K562 (cell line): ENCODE results near the gene SRPK2.

ENCODE experiments used
- ARID3A ChIP-seq: IDR thresholded peaks from 2 replicates; pipeline ENCODE4 v1.6.1; 2012; ENCODE audit warnings: low read depth, low read length, improper control_type of control experiment, borderline replicate concordance
- ARID3B ChIP-seq: fragments of 250-450 bp; sonication (Bioruptor Pico); IDR thresholded peaks from 2 replicates; pipeline ENCODE4 v1.4.0; 2020; ENCODE audit warnings: borderline replicate concordance
- BRF1 ChIP-seq: IDR thresholded peaks from 3 replicates; pipeline ENCODE4 v1.6.1; 2011; ENCODE audit warnings: borderline replicate concordance, mild to moderate bottlenecking; ENCODE audit not compliant: insufficient read length; ENCODE audit errors: extremely low read depth
- CTCF ChIP-seq, 3 experiments: IDR thresholded peaks in 2 of 3; conservative IDR thresholded peaks in 1 of 3; 2 replicates each; pipeline ENCODE4 v1.5.1; 2011 to 2012; ENCODE audit warnings: low read length in 3 of 3, mild to moderate bottlenecking in 3 of 3, control low read depth in 2 of 3, improper control_type of control experiment in 1 of 3, inconsistent platforms in 1 of 3, low read depth in 1 of 3, mixed read lengths in 1 of 3, moderate library complexity in 1 of 3; ENCODE audit not compliant: insufficient read depth in 2 of 3
- GATA2 ChIP-seq: sonication (generic); formaldehyde crosslinking; IDR thresholded peaks from 2 replicates; pipeline ENCODE4 v1.4.0; 2020; ENCODE audit warnings: mild to moderate bottlenecking, missing genetic modification reagents
- HNRNPL ChIP-seq: fragments of 200-400 bp; formaldehyde crosslinking; IDR thresholded peaks from 2 replicates; pipeline ENCODE4 v1.6.1; 2017; ENCODE audit warnings: low read depth, mild to moderate bottlenecking, low read length
- JUN ChIP-seq, 2 experiments: sonication (generic) in 1 of 2; formaldehyde crosslinking in 1 of 2; IDR thresholded peaks; 2 replicates each; pipeline versions ENCODE4 v1.6.1 to v1.8.0; 2012 to 2022; ENCODE audit warnings: borderline replicate concordance in 2 of 2, mild to moderate bottlenecking in 2 of 2, improper control_type of control experiment in 1 of 2, low read depth in 1 of 2, low read length in 1 of 2, missing genetic modification reagents in 1 of 2
- NCOA2 ChIP-seq, 2 experiments: fragments of 450-650 bp; IDR thresholded peaks; 2 replicates each; pipeline ENCODE4 v1.6.1; 2018; ENCODE audit warnings: mild to moderate bottlenecking in 2 of 2, moderate library complexity in 1 of 2; ENCODE audit not compliant: partially characterized antibody in 2 of 2
- TAF1 ChIP-seq: IDR thresholded peaks from 2 replicates; pipeline ENCODE4 v1.6.1; 2011; ENCODE audit warnings: mild to moderate bottlenecking, low read length, moderate library complexity; ENCODE audit not compliant: insufficient read depth, control insufficient read depth, severe bottlenecking; ENCODE audit errors: extremely low read depth
- TCF15 ChIP-seq: fragments of 250-450 bp; sonication (Bioruptor Pico); IDR thresholded peaks from 2 replicates; pipeline ENCODE4 v1.8.0; 2022; ENCODE audit warnings: moderate library complexity, mild to moderate bottlenecking, inconsistent platforms
- ZNF174 ChIP-seq: fragments of 250-450 bp; sonication (Bioruptor Pico); IDR thresholded peaks from 2 replicates; pipeline ENCODE4 v1.4.0; 2020; ENCODE audit warnings: mild to moderate bottlenecking

- TF ChIP-seq JUN (IDR thresholded peaks at IDR 0.05; ENCODE audit: borderline replicate concordance, low read depth, low read length) (no peak), JUN (CRISPR knock-in tag; IDR thresholded peaks at IDR 0.05; ENCODE audit: borderline replicate concordance) (no peak), BRF1 (no peak), CTCF (IDR thresholded peaks at IDR 0.05 in 2 of 3, conservative IDR thresholded peaks at IDR 0.05 in 1 of 3; ENCODE audit: insufficient read depth in 2 of 3, low read depth in 1 of 3, low read length in 3 of 3) (no peak), TCF15 (no peak), NCOA2 (IDR thresholded peaks at IDR 0.05; ENCODE audit: partially characterized antibody in 2 of 2) (no peak), TAF1 (no peak), HNRNPL (no peak), ARID3B (CRISPR knock-in tag) (no peak), ZNF174 (CRISPR knock-in tag) (no peak), GATA2 (CRISPR knock-in tag) (no peak), ARID3A (no peak)
Measured at GRCh38 chr7:105413887-105414437, 25.2 kb upstream of the SRPK2 start.
